Ureter (tissue), 1 donor: ENCODE data around the gene DENND5A. TPM values are rescaled to one million over a fixed set of nuclear protein-coding genes. Genes with fewer than 3 reads are reported as not detected.
"Not testable (repeated sequence)": the region's sequence is repeated elsewhere in the genome, so short reads cannot be mapped to it uniquely, and the experiment has no call there.

Source experiments
- DNase-seq: peaks from one replicate; pipeline ENCODE4 v3.0.0-alpha.2; 2020; ENCODE audit warnings: low spot score
- total RNA-seq: library from RNA; stranded (reverse); gene quantifications from one replicate; pipeline ENCODE4 v1.2.4, GENCODE V29; 2023
- donor health status: DM: yes; HTN: yes; CAD: no.

The DENND5A gene
- total RNA-seq, 1 donor from 2014 or later: 75.0 TPM

- not testable (repeated sequence) for DNase-seq
Observed at GRCh38 chr11:9097186-9097943, 167.8 kb downstream of the DENND5A start.

- no peak for DNase-seq
Observed at GRCh38 chr11:9096427-9096826, 168.7 kb downstream of the DENND5A start.

- no peak for DNase-seq
Observed at GRCh38 chr11:9095421-9095820, 169.7 kb downstream of the DENND5A start.

GRCh38 chr11:9094420-9094819 is 170.7 kb downstream of the DENND5A start:
- DNase-seq: no peak

- no peak for DNase-seq
Observed at GRCh38 chr11:9092853-9093778, 172.0 kb downstream of the DENND5A start.

- DNase-seq: no peak
Observed at GRCh38 chr11:9092072-9092471, 173.1 kb downstream of the DENND5A start.

GRCh38 chr11:9091044-9091922 is 173.9 kb downstream of the DENND5A start, which contains the start of gene SCUBE2:
Gene SCUBE2 (minus strand): TSS chr11:9091599. CDS start chr11:9091528, 71 bp downstream.
- no peak for DNase-seq

GRCh38 chr11:9090488-9091043 is 174.6 kb downstream of the DENND5A start:
- DNase-seq: no peak

GRCh38 chr11:9089636-9090035 is 175.5 kb downstream of the DENND5A start:
- DNase-seq: no peak

GRCh38 chr11:9089061-9089460 is 176.1 kb downstream of the DENND5A start:
- no peak for DNase-seq

Other genes starting within 250 kb of the DENND5A start
- gene SCUBE2, start 173.8 kb downstream of the DENND5A start, total RNA-seq: 357 TPM
- gene TMEM41B, start 49.2 kb upstream of the DENND5A start, total RNA-seq: 37.0 TPM
- 124 TPM for gene IPO7, start 119.3 kb upstream of the DENND5A start, total RNA-seq
- 19.9 TPM for gene ZNF143, start 195.7 kb upstream of the DENND5A start, total RNA-seq